Measurements from ENCODE around the gene MAK. TPM values are rescaled to one million over a fixed set of nuclear protein-coding genes. Genes with fewer than 3 reads are reported as not detected.
"Not testable (repeated sequence)": the region's sequence is repeated elsewhere in the genome, so short reads cannot be mapped to it uniquely, and the experiment has no call there.

The MAK gene
- total and polyA plus RNA-seq, 4 donors: 1.0 to 4.6 (median 2.7) TPM

- 90 to 93% methylated on average over 2 of the region's 2 CpGs for WGBS, 2 donors
- Histone ChIP-seq H3K9ac (ENCODE audit: insufficient read depth in 1 of 2, low read length in 2 of 2) (no peak overlapping the region), H3K36me3 (ENCODE audit: control insufficient read depth in 4 of 4, insufficient read depth in 4 of 4, low read length in 4 of 4) (peaks cover 0 to 10% (median 5%) of the 10 kb centered on the region in 4 donors), H3K27ac (ENCODE audit: low read depth in 1 of 2, low read length in 1 of 2) (no peak overlapping the region), H3K9me3 (ENCODE audit: control insufficient read depth in 4 of 4, insufficient read depth in 3 of 4, low read length in 3 of 4) (no peaks in the 10 kb centered on the region), H3K27me3 (ENCODE audit: control insufficient read depth in 3 of 3, insufficient read depth in 3 of 3, low read length in 2 of 3) (no peaks in the 10 kb centered on the region), H3K4me1 (ENCODE audit: control insufficient read depth in 5 of 5, insufficient read depth in 5 of 5, low read length in 5 of 5) (peaks cover 0 to 6% (median 0%) of the 10 kb centered on the region in 5 donors), H3K4me3 (no peak overlapping the region)
- DNase-seq (no peak), ATAC-seq (ENCODE audit: insufficient read depth, low FRiP score) (no peak)
- TF ChIP-seq CTCF (IDR thresholded peaks at IDR 0.05; ENCODE audit: control extremely low read depth, extremely low read depth): no peak
Measured at GRCh38 chr6:10763006-10763405, 75.3 kb downstream of the MAK start.

- 71 to 89% methylated on average over 6 of the region's 6 CpGs for WGBS, 2 donors
- H3K9me3 ChIP-seq (ENCODE audit: control insufficient read depth in 4 of 4, insufficient read depth in 3 of 4, low read length in 3 of 4): no peaks in the 10 kb centered on the region
- H3K27me3 ChIP-seq (ENCODE audit: control insufficient read depth in 3 of 3, insufficient read depth in 3 of 3, low read length in 2 of 3): no peaks in the 10 kb centered on the region
- peak overlapping the region in 1 of 2 donors; percentile 80 for H3K27ac ChIP-seq (ENCODE audit: low read depth in 1 of 2, low read length in 1 of 2)
- no peak for DNase-seq
- peaks cover 0 to 6% (median 0%) of the 10 kb centered on the region in 5 donors for H3K4me1 ChIP-seq (ENCODE audit: control insufficient read depth in 5 of 5, insufficient read depth in 5 of 5, low read length in 5 of 5)
- no peak for TF ChIP-seq CTCF (IDR thresholded peaks at IDR 0.05; ENCODE audit: control extremely low read depth, extremely low read depth)
- H3K9ac ChIP-seq (ENCODE audit: insufficient read depth in 1 of 2, low read length in 2 of 2): no peak overlapping the region
- H3K4me3 ChIP-seq: no peak overlapping the region
- peak; percentile 55 for ATAC-seq (ENCODE audit: insufficient read depth, low FRiP score)
- peaks cover 8 to 20% (median 16%) of the 10 kb centered on the region in 4 donors for H3K36me3 ChIP-seq (ENCODE audit: control insufficient read depth in 4 of 4, insufficient read depth in 4 of 4, low read length in 4 of 4)
Measured at GRCh38 chr6:10759884-10760329, 78.4 kb downstream of the MAK start.

DNA sequence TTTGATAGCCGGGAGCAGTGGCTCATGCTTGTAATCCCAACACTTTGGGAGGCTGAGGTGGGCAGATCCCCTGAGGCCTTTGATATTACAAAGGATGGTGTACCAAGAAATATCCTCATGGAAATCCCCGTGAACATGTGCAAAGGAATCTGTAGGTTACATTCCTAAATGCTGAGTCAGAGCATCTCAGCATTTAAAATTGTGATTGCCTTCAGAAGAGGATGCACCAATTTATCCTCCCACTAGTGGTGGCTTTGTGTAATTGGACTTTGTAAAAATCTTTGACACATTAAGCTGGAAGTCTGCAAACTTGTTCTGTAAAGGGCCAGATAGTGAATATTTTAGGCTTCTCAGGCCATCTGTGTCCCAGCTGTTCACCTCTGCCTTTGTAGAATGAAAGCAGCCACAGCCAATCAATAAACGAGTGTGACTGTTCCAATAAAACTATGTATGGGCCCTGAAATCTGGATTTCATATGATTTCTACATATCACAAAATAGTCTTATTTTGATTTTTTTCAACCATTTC, 79.0 kb downstream of the MAK start:
- 63 to 67% methylated on average over 3 of the region's 3 CpGs for WGBS, 2 donors
- H3K27me3 ChIP-seq (ENCODE audit: control insufficient read depth in 3 of 3, insufficient read depth in 3 of 3, low read length in 2 of 3): no peaks in the 10 kb centered on the region
- no peaks in the 10 kb centered on the region for H3K9me3 ChIP-seq (ENCODE audit: control insufficient read depth in 4 of 4, insufficient read depth in 3 of 4, low read length in 3 of 4)
- TF ChIP-seq CTCF (IDR thresholded peaks at IDR 0.05; ENCODE audit: control extremely low read depth, extremely low read depth): peak; percentile 11
- peak overlapping the region in 1 of 2 donors; percentile 80 for H3K27ac ChIP-seq (ENCODE audit: low read depth in 1 of 2, low read length in 1 of 2)
- H3K4me3 ChIP-seq: no peak overlapping the region
- peak in 1 of 3 donors; percentile 22 for DNase-seq
- ATAC-seq (ENCODE audit: insufficient read depth, low FRiP score): no peak
- H3K36me3 ChIP-seq (ENCODE audit: control insufficient read depth in 4 of 4, insufficient read depth in 4 of 4, low read length in 4 of 4): peaks cover 8 to 23% (median 20%) of the 10 kb centered on the region in 4 donors
- no peak overlapping the region for H3K9ac ChIP-seq (ENCODE audit: insufficient read depth in 1 of 2, low read length in 2 of 2)
- H3K4me1 ChIP-seq (ENCODE audit: control insufficient read depth in 5 of 5, insufficient read depth in 5 of 5, low read length in 5 of 5): peaks cover 0 to 6% (median 0%) of the 10 kb centered on the region in 5 donors

DNA sequence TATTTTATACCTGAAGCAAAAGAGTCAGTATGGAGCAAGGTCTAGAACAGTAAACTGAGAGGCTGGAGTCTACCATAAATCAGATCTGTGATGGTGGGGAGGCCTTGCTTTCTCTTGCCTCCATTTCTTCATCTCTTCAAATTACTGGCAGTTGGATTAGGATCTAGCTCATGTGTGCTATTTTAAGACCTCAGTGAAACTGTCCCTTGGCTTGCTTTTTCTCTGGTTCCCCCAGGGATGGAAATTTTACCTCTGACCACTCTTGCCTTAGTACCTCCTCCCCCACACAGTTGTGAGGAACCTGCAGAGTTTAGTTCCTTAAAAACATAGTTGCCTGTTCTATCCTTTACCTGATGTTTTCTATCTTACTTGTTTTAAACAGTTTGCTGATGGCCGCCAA, 82.3 kb downstream of the MAK start:
- no peaks in the 10 kb centered on the region for H3K9me3 ChIP-seq (ENCODE audit: control insufficient read depth in 4 of 4, insufficient read depth in 3 of 4, low read length in 3 of 4)
- H3K36me3 ChIP-seq (ENCODE audit: control insufficient read depth in 4 of 4, insufficient read depth in 4 of 4, low read length in 4 of 4): peaks cover 18 to 38% (median 29%) of the 10 kb centered on the region in 4 donors

GRCh38 chr6:10751757-10752156, 86.6 kb downstream of the MAK start:
- not testable (repeated sequence) for H3K9ac ChIP-seq (ENCODE audit: insufficient read depth in 1 of 2, low read length in 2 of 2)

More for the DNA sequence above, 82.3 kb downstream of the MAK start:
- H3K4me3 ChIP-seq: no peak overlapping the region
- ATAC-seq (ENCODE audit: insufficient read depth, low FRiP score) (no peak), DNase-seq (no peak)
- 86 to 92% methylated on average over 1 of the region's 1 CpG for WGBS, 2 donors
- no peak overlapping the region for H3K27ac ChIP-seq (ENCODE audit: low read depth in 1 of 2, low read length in 1 of 2)
- no peak for TF ChIP-seq CTCF (IDR thresholded peaks at IDR 0.05; ENCODE audit: control extremely low read depth, extremely low read depth)
- no peaks in the 10 kb centered on the region for H3K27me3 ChIP-seq (ENCODE audit: control insufficient read depth in 3 of 3, insufficient read depth in 3 of 3, low read length in 2 of 3)
- H3K9ac ChIP-seq (ENCODE audit: insufficient read depth in 1 of 2, low read length in 2 of 2): no peak overlapping the region
- peaks cover 0 to 6% (median 0%) of the 10 kb centered on the region in 5 donors for H3K4me1 ChIP-seq (ENCODE audit: control insufficient read depth in 5 of 5, insufficient read depth in 5 of 5, low read length in 5 of 5)

More at GRCh38 chr6:10751757-10752156, 86.6 kb downstream of the MAK start:
- H3K9me3 ChIP-seq (ENCODE audit: control insufficient read depth in 4 of 4, insufficient read depth in 3 of 4, low read length in 3 of 4); DNase-seq; H3K27me3 ChIP-seq (ENCODE audit: control insufficient read depth in 3 of 3, insufficient read depth in 3 of 3, low read length in 2 of 3); H3K4me3 ChIP-seq; H3K27ac ChIP-seq (ENCODE audit: low read depth in 1 of 2, low read length in 1 of 2); ATAC-seq (ENCODE audit: insufficient read depth, low FRiP score): not testable (repeated sequence)
- H3K4me1 ChIP-seq (ENCODE audit: control insufficient read depth in 5 of 5, insufficient read depth in 5 of 5, low read length in 5 of 5): peaks cover 3 to 27% (median 8%) of the 10 kb centered on the region in 5 donors
- peaks cover 14 to 32% (median 25%) of the 10 kb centered on the region in 4 donors for H3K36me3 ChIP-seq (ENCODE audit: control insufficient read depth in 4 of 4, insufficient read depth in 4 of 4, low read length in 4 of 4)
- WGBS, 2 donors: 70 to 83% methylated on average over 5 of the region's 5 CpGs
